GM12891 (cell line): ENCODE results near the gene PLCB2.

Source experiments
- PAX5 ChIP-seq: IDR thresholded peaks from 2 replicates; pipeline ENCODE4 v1.6.1; 2011; ENCODE audit warnings: low read length, moderate library complexity, mild to moderate bottlenecking; ENCODE audit not compliant: insufficient read depth, severe bottlenecking
- POLR2A ChIP-seq: IDR thresholded peaks from 2 replicates; pipeline ENCODE4 v1.6.1; 2011; ENCODE audit warnings: low read depth, low read length, control low read depth
- POLR2AphosphoS5 ChIP-seq: IDR thresholded peaks from 2 replicates; pipeline ENCODE4 v1.6.1; 2011; ENCODE audit warnings: low read depth, low read length, control low read depth
- POU2F2 ChIP-seq: IDR thresholded peaks from 2 replicates; pipeline ENCODE4 v1.6.1; 2011; ENCODE audit warnings: low read depth, mild to moderate bottlenecking, control low read depth, low read length, moderate library complexity
- SPI1 ChIP-seq: IDR thresholded peaks from 2 replicates; pipeline ENCODE4 v1.6.1; 2011; ENCODE audit warnings: low read depth, low read length, control low read depth
- TAF1 ChIP-seq: IDR thresholded peaks from 2 replicates; pipeline ENCODE4 v1.6.1; 2011; ENCODE audit warnings: low read depth, low read length, control low read depth

DNA sequence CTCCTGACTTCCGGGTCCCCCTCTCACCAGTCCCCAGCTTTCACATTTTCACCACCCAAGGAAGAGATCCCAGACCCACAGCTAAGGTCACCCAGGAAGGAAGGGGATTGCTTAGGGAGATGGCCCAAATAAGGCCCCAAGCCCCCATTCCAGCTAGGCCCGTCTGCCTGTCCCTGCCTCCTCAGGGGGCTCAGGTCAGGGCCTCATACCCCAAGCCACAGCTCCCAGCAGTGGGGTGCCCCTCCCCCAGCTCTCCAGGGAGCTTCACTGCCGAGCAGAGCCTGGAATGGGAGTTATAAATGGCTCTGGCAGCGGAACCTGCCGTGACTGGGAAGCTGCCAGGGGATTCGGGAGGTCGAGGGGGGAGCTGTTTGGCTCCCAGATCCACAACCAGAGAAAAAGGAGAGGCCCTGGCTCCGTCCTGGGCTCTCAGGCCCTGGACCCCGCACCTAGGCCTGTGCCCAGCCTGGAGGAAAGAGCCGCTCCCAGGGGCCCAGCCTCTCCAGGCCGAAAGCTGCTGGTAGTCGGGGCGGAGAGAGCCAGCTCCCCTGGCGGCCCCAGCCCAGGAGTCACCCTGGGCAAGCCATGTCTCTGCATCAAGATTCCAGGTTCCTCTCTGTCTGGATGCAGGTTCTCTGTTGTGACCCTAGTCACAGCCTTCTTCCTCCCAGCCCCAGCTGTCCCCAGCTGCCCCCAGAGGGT lies 32.5 kb upstream of the PLCB2 start:
- TF ChIP-seq POLR2AphosphoS5 (no peak), POLR2A (no peak), SPI1 (no peak), POU2F2 (no peak), PAX5 (no peak), TAF1 (no peak)
